Neural progenitor cell (in vitro differentiated cells): ENCODE data around the gene TCERG1L. TPM values are rescaled to one million over a fixed set of nuclear protein-coding genes. Genes with fewer than 3 reads are reported as not detected.
A peak's percentile ranks its signal among the peaks of the same experiment; 100 is the strongest.

Experiments
- DNase-seq: peaks from one replicate; pipeline ENCODE4 v3.0.0-alpha.2; 2016; ENCODE audit warnings: low spot score
- H2AFZ ChIP-seq: fragments of 200-600 bp; sonication (generic); replicated peaks from 2 replicates; pipeline ENCODE4 v1.6.1; 2016; ENCODE audit warnings: antibody characterized with exemption
- H3F3A ChIP-seq: fragments of 200-600 bp; sonication (generic); 2 replicates; pipeline ENCODE4 v1.6.1; 2016; ENCODE audit warnings: antibody characterized with exemption, low read depth
- H3K27ac ChIP-seq: fragments of 200-600 bp; sonication (generic); 2 replicates; pipeline ENCODE4 v1.5.1; 2016; ENCODE audit warnings: mild to moderate bottlenecking
- H3K27me3 ChIP-seq: fragments of 200-600 bp; sonication (generic); 2 replicates; pipeline ENCODE4 v1.6.1; 2016; ENCODE audit warnings: mild to moderate bottlenecking, moderate library complexity
- H3K36me3 ChIP-seq: fragments of 200-600 bp; sonication (generic); 2 replicates; pipeline ENCODE4 v1.5.1; 2016
- H3K4me1 ChIP-seq: fragments of 200-600 bp; sonication (generic); 2 replicates; pipeline ENCODE4 v1.6.1; 2016; ENCODE audit warnings: mixed run types
- H3K4me2 ChIP-seq: fragments of 200-600 bp; sonication (generic); 2 replicates; pipeline ENCODE4 v1.6.1; 2016
- H3K4me3 ChIP-seq: fragments of 200-600 bp; sonication (generic); 2 replicates; pipeline ENCODE4 v1.5.1; 2016
- H3K79me2 ChIP-seq: fragments of 200-600 bp; sonication (generic); 2 replicates; pipeline ENCODE4 v1.6.1; 2016; ENCODE audit warnings: low read depth
- H3K9ac ChIP-seq: fragments of 200-600 bp; sonication (generic); 2 replicates; pipeline ENCODE4 v1.6.1; 2016
- H3K9me3 ChIP-seq: fragments of 200-600 bp; sonication (generic); 2 replicates; pipeline ENCODE4 v1.5.1; 2016; ENCODE audit warnings: low read depth
- H4K20me1 ChIP-seq: fragments of 200-600 bp; sonication (generic); 2 replicates; pipeline ENCODE4 v1.6.1; 2016; ENCODE audit warnings: low read depth
- H3K27ac Mint-ChIP-seq: 3 replicates; pipeline ENCODE4 v1.8.0; 2021; ENCODE audit warnings: mixed read lengths
- H3K27me3 Mint-ChIP-seq: 2 replicates; pipeline ENCODE4 v1.8.0; 2022; ENCODE audit warnings: low read depth, mild to moderate bottlenecking, inconsistent platforms, moderate library complexity, mixed read lengths; ENCODE audit not compliant: insufficient read depth
- H3K36me3 Mint-ChIP-seq: 3 replicates; pipeline ENCODE4 v1.8.0; 2021; ENCODE audit warnings: mixed read lengths
- H3K4me1 Mint-ChIP-seq: 3 replicates; pipeline ENCODE4 v1.8.0; 2021; ENCODE audit warnings: mixed read lengths
- H3K4me3 Mint-ChIP-seq: 3 replicates; pipeline ENCODE4 v1.8.0; 2021; ENCODE audit warnings: mild to moderate bottlenecking, moderate library complexity, mixed read lengths
- H3K9me3 Mint-ChIP-seq: 3 replicates; pipeline ENCODE4 v1.8.0; 2020; ENCODE audit warnings: mixed read lengths
- CTCF ChIP-seq: fragments of 200-600 bp; sonication (generic); IDR thresholded peaks from 2 replicates; pipeline ENCODE4 v1.5.1; 2017; ENCODE audit warnings: antibody characterized with exemption, mild to moderate bottlenecking
- EZH2 ChIP-seq: fragments of 200-600 bp; sonication (generic); IDR thresholded peaks from 2 replicates; pipeline ENCODE4 v1.6.1; 2017; ENCODE audit warnings: antibody characterized with exemption, mild to moderate bottlenecking, moderate library complexity
- EZH2phosphoT487 ChIP-seq: fragments of 200-600 bp; sonication (generic); IDR thresholded peaks from 2 replicates; pipeline ENCODE4 v1.6.1; 2017; ENCODE audit warnings: antibody characterized with exemption
- total RNA-seq: library from RNA; depleted of rRNA; stranded (reverse); fragments of >200 nt; gene quantifications from 2 replicates; pipeline ENCODE4 v1.2.3, GENCODE V29; 2015; ENCODE audit warnings: low replicate concordance

TCERG1L gene
- total RNA-seq, 1 donor from 2014 or later = 1.8 TPM

DNA sequence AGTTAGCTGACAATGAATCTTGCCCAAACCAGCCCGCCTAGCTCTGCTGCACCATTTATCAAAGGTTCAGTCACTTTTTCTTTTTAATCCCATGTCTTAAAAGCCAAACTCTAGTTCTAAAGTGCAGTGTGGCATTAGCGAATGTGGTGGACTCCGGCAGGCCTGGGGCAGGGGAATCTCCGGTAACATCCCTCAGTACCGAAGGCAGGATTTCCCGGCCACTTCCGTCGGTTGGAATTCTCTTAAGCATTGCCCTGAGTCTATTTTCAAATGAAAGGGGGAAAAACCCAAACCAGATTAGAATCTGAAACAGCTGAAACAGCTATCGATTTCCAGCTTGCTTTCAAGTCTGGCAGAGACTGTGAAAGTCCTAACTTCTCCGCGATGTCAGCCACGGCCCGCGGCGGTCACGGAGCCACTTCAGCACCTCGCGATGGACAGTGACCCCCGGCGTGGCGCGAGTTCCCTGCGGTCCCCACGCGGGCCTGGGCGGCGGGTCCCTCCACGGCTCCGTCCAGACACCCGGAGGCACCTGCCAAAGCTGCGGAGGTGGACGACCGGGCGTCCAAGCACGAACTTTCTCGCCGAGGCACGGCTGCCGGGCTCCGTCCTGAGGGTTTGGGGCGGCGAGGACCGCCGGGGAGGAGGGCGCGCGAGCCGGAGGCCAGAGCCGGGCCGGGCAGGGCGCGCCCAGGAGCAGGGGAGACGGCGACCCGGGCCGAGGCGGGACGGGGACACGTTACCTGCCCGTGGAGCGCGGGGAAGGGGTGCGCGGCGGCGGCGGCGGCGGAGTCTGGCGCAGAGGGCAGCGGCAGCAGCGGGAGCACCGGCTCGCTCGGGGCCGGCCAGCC lies 745 bp downstream of the TCERG1L start:
- Histone ChIP-seq H3K27ac (no peak overlapping the region), H3K79me2 (no peaks in the 10 kb centered on the region), H3K36me3 (no peaks in the 10 kb centered on the region), H3K9me3 (no peaks in the 10 kb centered on the region), H3K9ac (no peak overlapping the region), H3F3A (peaks cover 16% of the 10 kb centered on the region), H3K4me1 (peaks cover 5% of the 10 kb centered on the region), H3K27me3 (peaks cover 40% of the 10 kb centered on the region), H3K4me3 (peak overlapping the region; percentile 70), H4K20me1 (peaks cover 9% of the 10 kb centered on the region), H3K4me2 (peak overlapping the region; percentile 97), H2AFZ (peak overlapping the region; percentile 81)
- H3K27me3 Mint-ChIP-seq = peaks cover 29% of the 10 kb centered on the region
- no peaks in the 10 kb centered on the region for H3K9me3 Mint-ChIP-seq
- TF ChIP-seq EZH2phosphoT487 (peak; percentile 45), CTCF (no peak), EZH2 (peak; percentile 75)
- H3K36me3 Mint-ChIP-seq = no peaks in the 10 kb centered on the region
- H3K27ac Mint-ChIP-seq = no peak overlapping the region
- peaks cover 17% of the 10 kb centered on the region for H3K4me1 Mint-ChIP-seq
- DNase-seq = peak; percentile 65
- H3K4me3 Mint-ChIP-seq = peak overlapping the region; percentile 87

DNA sequence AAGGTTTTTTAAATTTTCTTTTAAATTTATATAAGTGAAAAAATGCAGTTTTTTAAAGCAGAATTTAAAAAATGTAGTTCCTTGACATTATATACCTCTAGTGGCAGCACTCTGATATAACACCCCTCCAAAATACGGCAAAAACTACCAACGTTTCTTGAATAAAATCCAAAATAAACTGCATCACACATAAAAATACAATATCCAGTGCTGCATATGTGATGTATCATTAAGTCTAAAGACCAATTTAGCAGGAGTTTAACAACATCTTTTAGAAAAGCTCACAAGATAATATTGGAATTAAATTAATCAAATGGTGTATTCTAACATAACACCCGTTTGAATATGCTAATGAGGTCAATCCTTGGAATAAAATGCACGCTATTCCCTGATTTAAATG lies 1.4 kb downstream of the TCERG1L start:
- peak overlapping the region; percentile 70 for H3K4me3 ChIP-seq

DNA sequence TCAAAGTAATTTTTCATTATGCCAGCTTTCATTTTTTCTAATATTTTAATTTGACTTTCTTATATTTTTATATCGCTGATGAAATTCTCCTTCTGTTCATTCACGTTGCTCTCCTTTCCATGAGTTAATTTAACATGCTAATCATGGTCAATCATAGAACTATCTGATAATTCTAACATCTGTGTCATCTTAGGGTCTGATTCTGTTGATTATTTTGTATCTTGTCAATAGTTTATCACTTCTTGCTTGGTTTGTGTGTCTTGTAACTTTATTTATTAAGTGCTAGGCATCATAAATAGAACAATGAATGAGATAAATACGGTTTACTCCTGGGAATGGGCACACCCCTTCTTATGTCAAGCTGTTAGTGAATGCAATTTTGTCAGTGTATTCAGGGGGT lies 11.0 kb downstream of the TCERG1L start:
- Mint-ChIP-seq H3K4me1 (no peaks in the 10 kb centered on the region), H3K36me3 (no peaks in the 10 kb centered on the region), H3K4me3 (no peak overlapping the region), H3K27me3 (no peaks in the 10 kb centered on the region), H3K27ac (no peak overlapping the region), H3K9me3 (peaks cover 27% of the 10 kb centered on the region)
- H3K27me3 ChIP-seq = no peaks in the 10 kb centered on the region
- H3K79me2 ChIP-seq = no peaks in the 10 kb centered on the region
- H3K9ac ChIP-seq = no peak overlapping the region
- H3K4me2 ChIP-seq = no peak overlapping the region
- peaks cover 27% of the 10 kb centered on the region for H3K9me3 ChIP-seq
- H3K36me3 ChIP-seq = peaks cover 4% of the 10 kb centered on the region
- no peak overlapping the region for H3K27ac ChIP-seq
- TF ChIP-seq CTCF (no peak), EZH2phosphoT487 (no peak), EZH2 (no peak)
- no peak overlapping the region for H3K4me3 ChIP-seq
- no peak for DNase-seq
- H2AFZ ChIP-seq = no peak overlapping the region
- H3K4me1 ChIP-seq = no peaks in the 10 kb centered on the region
- no peaks in the 10 kb centered on the region for H4K20me1 ChIP-seq
- H3F3A ChIP-seq = no peaks in the 10 kb centered on the region

More for the DNA sequence above, 1.4 kb downstream of the TCERG1L start:
- Histone ChIP-seq H3K27ac (no peak overlapping the region), H3K27me3 (peaks cover 40% of the 10 kb centered on the region), H4K20me1 (peaks cover 9% of the 10 kb centered on the region), H3K4me2 (peak overlapping the region; percentile 97), H3K36me3 (no peaks in the 10 kb centered on the region), H3K79me2 (no peaks in the 10 kb centered on the region), H3K9ac (no peak overlapping the region), H3K9me3 (no peaks in the 10 kb centered on the region), H3F3A (peaks cover 16% of the 10 kb centered on the region), H3K4me1 (peaks cover 5% of the 10 kb centered on the region), H2AFZ (no peak overlapping the region)
- Mint-ChIP-seq H3K4me1 (peaks cover 17% of the 10 kb centered on the region), H3K4me3 (peak overlapping the region; percentile 87), H3K27ac (no peak overlapping the region), H3K27me3 (peaks cover 27% of the 10 kb centered on the region), H3K9me3 (no peaks in the 10 kb centered on the region), H3K36me3 (no peaks in the 10 kb centered on the region)
- DNase-seq = no peak
- no peak for TF ChIP-seq EZH2phosphoT487
- TF ChIP-seq EZH2 = no peak
- TF ChIP-seq CTCF = peak; percentile 55
